Measurements from ENCODE around the gene PANK1.

The PANK1 gene

DNA sequence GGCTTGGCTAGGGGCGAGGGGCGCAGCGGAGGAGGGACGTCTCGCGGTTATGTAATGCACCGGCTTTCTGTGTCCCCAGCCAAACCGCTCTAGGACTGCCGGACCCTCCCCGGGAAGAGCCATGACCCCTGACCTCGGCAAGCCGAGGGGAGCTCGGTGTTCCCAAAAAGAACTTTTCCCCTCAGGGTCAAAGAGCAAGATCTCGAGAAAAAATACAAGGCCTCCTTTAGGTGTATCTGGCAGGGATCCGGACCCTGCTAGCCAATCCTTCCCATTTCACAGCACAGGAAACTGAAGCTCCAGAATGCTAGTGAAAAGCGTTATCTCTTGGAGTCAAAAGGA, 109.1 kb downstream of the PANK1 start:
- DNase-seq (ENCODE audit: low read depth, low spot score): no peak
- TF ChIP-seq, protein P1, sequence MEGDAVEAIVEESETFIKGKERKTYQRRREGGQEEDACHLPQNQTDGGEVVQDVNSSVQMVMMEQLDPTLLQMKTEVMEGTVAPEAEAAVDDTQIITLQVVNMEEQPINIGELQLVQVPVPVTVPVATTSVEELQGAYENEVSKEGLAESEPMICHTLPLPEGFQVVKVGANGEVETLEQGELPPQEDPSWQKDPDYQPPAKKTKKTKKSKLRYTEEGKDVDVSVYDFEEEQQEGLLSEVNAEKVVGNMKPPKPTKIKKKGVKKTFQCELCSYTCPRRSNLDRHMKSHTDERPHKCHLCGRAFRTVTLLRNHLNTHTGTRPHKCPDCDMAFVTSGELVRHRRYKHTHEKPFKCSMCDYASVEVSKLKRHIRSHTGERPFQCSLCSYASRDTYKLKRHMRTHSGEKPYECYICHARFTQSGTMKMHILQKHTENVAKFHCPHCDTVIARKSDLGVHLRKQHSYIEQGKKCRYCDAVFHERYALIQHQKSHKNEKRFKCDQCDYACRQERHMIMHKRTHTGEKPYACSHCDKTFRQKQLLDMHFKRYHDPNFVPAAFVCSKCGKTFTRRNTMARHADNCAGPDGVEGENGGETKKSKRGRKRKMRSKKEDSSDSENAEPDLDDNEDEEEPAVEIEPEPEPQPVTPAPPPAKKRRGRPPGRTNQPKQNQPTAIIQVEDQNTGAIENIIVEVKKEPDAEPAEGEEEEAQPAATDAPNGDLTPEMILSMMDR (IDR thresholded peaks at IDR 0.05; ENCODE audit: insufficient read depth, low read length, missing control alignments): no peak
- CTCF ChIA-PET: interaction anchor here (0.6 to 2.3 kb wide), 2 partner anchors 27 to 117 kb away, joined by 3 to 7 read pairs; no protein-coding TSS in a partner anchor
- POLR2A ChIA-PET: no interaction called here
- H3K4me3 ChIP-seq (ENCODE audit: low read depth, low read length): peak overlapping the region; percentile 56

GRCh38 chr10:89535171-89536012, 109.7 kb downstream of the PANK1 start, which contains the start of gene SLC16A12:
TSS of gene SLC16A12 (minus strand) at chr10:89535594. CDS start at chr10:89462578, 73,016 bp downstream.
- TF ChIP-seq, protein P1 (IDR thresholded peaks at IDR 0.05; ENCODE audit: insufficient read depth, low read length, missing control alignments): no peak
- CTCF ChIA-PET: interaction anchor here (0.9 to 2.3 kb wide), 2 partner anchors 27 to 167 kb away, joined by 3 to 7 read pairs; no protein-coding TSS in a partner anchor
- POLR2A ChIA-PET: no interaction called here
- DNase-seq (ENCODE audit: low read depth, low spot score): no peak
- peak within 1 kb of the TSS; percentile 56 for H3K4me3 ChIP-seq (ENCODE audit: low read depth, low read length)

GRCh38 chr10:89534826-89535166, 110.2 kb downstream of the PANK1 start:
- POLR2A ChIA-PET: no interaction called here
- TF ChIP-seq, protein P1 (IDR thresholded peaks at IDR 0.05; ENCODE audit: insufficient read depth, low read length, missing control alignments): no peak
- CTCF ChIA-PET: interaction anchor here (0.9 to 2.3 kb wide), 2 partner anchors 28 to 166 kb away, joined by 3 to 7 read pairs; no protein-coding TSS in a partner anchor
- peak overlapping the region; percentile 56 for H3K4me3 ChIP-seq (ENCODE audit: low read depth, low read length)
- no peak for DNase-seq (ENCODE audit: low read depth, low spot score)

All from AG04449 (cell line).